ENCODE results near the gene ADGRD2. TPM values are rescaled to one million over a fixed set of nuclear protein-coding genes. Genes with fewer than 3 reads are reported as not detected.

The ADGRD2 gene
- total RNA-seq, 2 experiments from 2014 or later = not detected

Other genes starting within 250 kb of the ADGRD2 start
- gene NEK6, start 192.5 kb upstream of the ADGRD2 start, total RNA-seq = 10 to 100 TPM; 19.9 to 20.9 TPM
- 100 to 1,000 TPM; 114 to 119 TPM for gene PSMB7, start 35.0 kb upstream of the ADGRD2 start, total RNA-seq
- gene NR5A1, start 56.9 kb downstream of the ADGRD2 start, total RNA-seq = not detected

Data from activated CD8-positive, alpha-beta T cell treated with anti-CD3 and anti-CD28 coated beads, Interleukin-2, amount 10 ng/mL, durations not matched to agents 7 days and 5 days (primary cell).